ENCODE data around the gene CLBA1.

The CLBA1 gene

DNA sequence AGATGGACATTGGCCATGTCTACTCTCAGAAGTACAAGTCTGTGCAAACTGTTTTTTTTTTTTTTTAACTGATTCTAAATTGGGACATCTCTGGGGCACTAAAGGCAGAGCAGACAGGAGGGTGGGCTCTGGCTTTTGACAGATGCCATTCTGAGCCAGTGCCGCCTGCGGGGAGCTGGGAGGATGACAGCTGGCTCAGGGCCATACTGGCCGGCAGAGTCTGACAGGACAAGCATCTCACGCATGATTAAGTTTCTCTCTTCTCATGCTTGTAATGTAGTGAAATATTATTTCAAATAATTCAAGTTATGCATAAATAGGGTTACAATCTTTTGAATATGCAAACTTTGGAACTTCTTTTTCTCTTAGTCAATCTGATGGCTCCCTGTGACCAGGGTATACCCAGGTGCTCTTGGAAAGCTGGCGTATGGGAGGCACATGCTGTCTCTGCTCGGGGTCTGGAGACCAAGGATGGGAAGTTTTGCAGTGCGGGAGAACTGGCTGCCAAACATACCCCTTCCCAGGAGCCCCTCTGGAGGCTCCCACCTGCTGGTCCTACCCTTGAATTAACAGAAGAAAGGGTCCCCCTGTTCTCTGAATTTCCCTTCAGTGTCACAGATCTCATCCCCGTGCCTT, 27.7 kb downstream of the CLBA1 start:
- Histone ChIP-seq H2BK5ac (ENCODE audit: low read depth, low read length, poor library complexity, severe bottlenecking) (no peak overlapping the region), H2BK12ac (ENCODE audit: low read length in 2 of 2) (no peak overlapping the region), H3K9me3 (ENCODE audit: control insufficient read depth, low read length) (no peaks in the 10 kb centered on the region), H3K4me2 (ENCODE audit: low read length, poor library complexity, severe bottlenecking) (no peak overlapping the region), H2BK120ac (ENCODE audit: low read depth, low read length) (no peak overlapping the region), H3K9ac (ENCODE audit: low read length) (no peak overlapping the region), H2AK5ac (ENCODE audit: low read length, severe bottlenecking) (no peak overlapping the region), H4K91ac (ENCODE audit: low read length) (no peak overlapping the region), H3K4me3 (ENCODE audit: insufficient read depth in 1 of 2, low read depth in 1 of 2, low read length in 2 of 2) (no peak overlapping the region), H3K18ac (ENCODE audit: low read depth in 1 of 2, low read length in 2 of 2) (no peak overlapping the region), H3K23ac (ENCODE audit: low read length in 2 of 2) (no peak overlapping the region), H3K4me1 (ENCODE audit: control insufficient read depth, insufficient read depth, low read depth, low read length) (peaks cover 39% of the 10 kb centered on the region), H3K4ac (ENCODE audit: low read depth in 1 of 2, low read length in 2 of 2) (no peak overlapping the region), H3K27ac (ENCODE audit: low read length, poor library complexity, severe bottlenecking) (no peak overlapping the region), H3K79me1 (replicated peaks; ENCODE audit: low read length, poor library complexity, severe bottlenecking) (peaks cover 2% of the 10 kb centered on the region), H4K8ac (ENCODE audit: low read length) (no peak overlapping the region), H3K36me3 (ENCODE audit: control insufficient read depth in 1 of 2, insufficient read depth in 2 of 2, low read depth in 1 of 2, low read length in 2 of 2) (peaks cover 29 to 32% of the 10 kb centered on the region in 2 experiments), H3K27me3 (ENCODE audit: control insufficient read depth in 1 of 2, insufficient read depth in 1 of 2, low read length in 2 of 2) (no peaks in the 10 kb centered on the region), H2AFZ (ENCODE audit: low read depth, low read length) (no peak overlapping the region), H3K14ac (ENCODE audit: low read length in 2 of 2) (no peak overlapping the region), H2BK15ac (ENCODE audit: low read depth, poor library complexity, severe bottlenecking) (no peak overlapping the region)
- no peak for DNase-seq
- 77% methylated on average over 6 of the region's 8 CpGs for WGBS

DNA sequence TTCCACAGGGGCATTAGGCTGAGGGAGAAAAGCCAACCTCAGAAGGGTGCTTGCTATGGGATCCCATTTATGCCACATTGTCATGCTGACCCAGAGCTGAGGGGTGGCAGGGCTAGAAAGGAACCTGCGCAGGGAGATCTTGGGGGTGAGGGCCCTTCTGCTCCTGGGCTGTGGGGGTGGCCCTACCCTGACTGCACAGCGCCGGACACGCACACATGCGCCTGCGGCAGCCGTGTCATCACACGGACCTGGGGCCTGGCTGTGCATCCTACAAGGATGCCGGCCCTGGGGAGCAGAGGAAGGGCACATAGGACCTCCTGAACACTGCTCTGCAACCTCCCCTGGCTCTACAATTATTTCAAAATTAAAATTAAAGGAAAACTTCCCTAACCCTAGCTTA, 28.4 kb downstream of the CLBA1 start:
- WGBS: 85% methylated on average over 9 of the region's 9 CpGs
- Histone ChIP-seq H3K4me2 (ENCODE audit: low read length, poor library complexity, severe bottlenecking) (no peak overlapping the region), H3K27me3 (ENCODE audit: control insufficient read depth in 1 of 2, insufficient read depth in 1 of 2, low read length in 2 of 2) (no peaks in the 10 kb centered on the region)

DNA sequence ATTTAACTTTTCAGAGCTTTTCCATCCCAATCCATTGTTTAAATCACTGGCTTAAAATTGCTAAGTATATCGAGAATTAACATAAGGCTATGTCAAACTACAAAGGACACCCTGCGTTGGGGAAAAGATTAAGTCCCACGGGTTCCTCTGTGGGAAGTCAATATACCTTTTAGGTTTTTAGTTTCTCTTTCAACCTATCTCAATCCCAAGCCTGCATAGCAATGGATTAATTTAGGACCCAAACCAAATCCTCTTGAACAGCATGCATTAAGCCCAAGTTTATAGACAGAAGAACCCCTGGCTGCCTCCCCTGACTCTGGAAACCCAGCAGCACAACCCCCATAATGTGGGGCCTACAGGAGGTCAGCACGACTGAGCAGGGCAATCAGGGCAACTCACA, 29.0 kb downstream of the CLBA1 start:
- no peak overlapping the region for H3K27ac ChIP-seq (ENCODE audit: low read length, poor library complexity, severe bottlenecking)
- no peak overlapping the region for H3K4me3 ChIP-seq (ENCODE audit: insufficient read depth in 1 of 2, low read depth in 1 of 2, low read length in 2 of 2)
- no peak overlapping the region for H2AK5ac ChIP-seq (ENCODE audit: low read length, severe bottlenecking)
- peak overlapping the region in 1 of 2 experiments; percentile 51 for H3K4ac ChIP-seq (ENCODE audit: low read depth in 1 of 2, low read length in 2 of 2)
- H4K91ac ChIP-seq (ENCODE audit: low read length): no peak overlapping the region
- H3K14ac ChIP-seq (ENCODE audit: low read length in 2 of 2): no peak overlapping the region
- no peak overlapping the region for H3K18ac ChIP-seq (ENCODE audit: low read depth in 1 of 2, low read length in 2 of 2)
- 85% methylated on average over 4 of the region's 4 CpGs for WGBS
- H3K9ac ChIP-seq (ENCODE audit: low read length): peak overlapping the region; percentile 52
- no peak overlapping the region for H2AFZ ChIP-seq (ENCODE audit: low read depth, low read length)
- H2BK12ac ChIP-seq (ENCODE audit: low read length in 2 of 2): no peak overlapping the region
- peak overlapping the region; percentile 21 for H2BK15ac ChIP-seq (ENCODE audit: low read depth, poor library complexity, severe bottlenecking)
- no peaks in the 10 kb centered on the region for H3K9me3 ChIP-seq (ENCODE audit: control insufficient read depth, low read length)
- no peak overlapping the region for H3K4me2 ChIP-seq (ENCODE audit: low read length, poor library complexity, severe bottlenecking)
- no peak overlapping the region for H3K23ac ChIP-seq (ENCODE audit: low read length in 2 of 2)
- H2BK120ac ChIP-seq (ENCODE audit: low read depth, low read length): no peak overlapping the region
- DNase-seq: no peak
- H2BK5ac ChIP-seq (ENCODE audit: low read depth, low read length, poor library complexity, severe bottlenecking): no peak overlapping the region
- H3K79me1 ChIP-seq (replicated peaks; ENCODE audit: low read length, poor library complexity, severe bottlenecking): peaks cover 2% of the 10 kb centered on the region
- peaks cover 20 to 24% of the 10 kb centered on the region in 2 experiments for H3K36me3 ChIP-seq (ENCODE audit: control insufficient read depth in 1 of 2, insufficient read depth in 2 of 2, low read depth in 1 of 2, low read length in 2 of 2)
- no peaks in the 10 kb centered on the region for H3K27me3 ChIP-seq (ENCODE audit: control insufficient read depth in 1 of 2, insufficient read depth in 1 of 2, low read length in 2 of 2)
- H4K8ac ChIP-seq (ENCODE audit: low read length): peak overlapping the region; percentile 45
- peaks cover 47% of the 10 kb centered on the region for H3K4me1 ChIP-seq (ENCODE audit: control insufficient read depth, insufficient read depth, low read depth, low read length)

More for the DNA sequence above, 28.4 kb downstream of the CLBA1 start:
- no peak overlapping the region for H3K4ac ChIP-seq (ENCODE audit: low read depth in 1 of 2, low read length in 2 of 2)
- no peak overlapping the region for H3K27ac ChIP-seq (ENCODE audit: low read length, poor library complexity, severe bottlenecking)
- H4K91ac ChIP-seq (ENCODE audit: low read length): no peak overlapping the region
- H3K4me3 ChIP-seq (ENCODE audit: insufficient read depth in 1 of 2, low read depth in 1 of 2, low read length in 2 of 2): no peak overlapping the region
- no peak for DNase-seq
- H3K79me1 ChIP-seq (replicated peaks; ENCODE audit: low read length, poor library complexity, severe bottlenecking): peaks cover 2% of the 10 kb centered on the region
- H4K8ac ChIP-seq (ENCODE audit: low read length): peak overlapping the region; percentile 45
- H2BK120ac ChIP-seq (ENCODE audit: low read depth, low read length): no peak overlapping the region
- H3K9ac ChIP-seq (ENCODE audit: low read length): no peak overlapping the region
- H3K9me3 ChIP-seq (ENCODE audit: control insufficient read depth, low read length): no peaks in the 10 kb centered on the region
- H2BK15ac ChIP-seq (ENCODE audit: low read depth, poor library complexity, severe bottlenecking): no peak overlapping the region
- no peak overlapping the region for H2BK5ac ChIP-seq (ENCODE audit: low read depth, low read length, poor library complexity, severe bottlenecking)
- peak overlapping the region in 1 of 2 experiments; percentile 26 for H3K18ac ChIP-seq (ENCODE audit: low read depth in 1 of 2, low read length in 2 of 2)
- H2BK12ac ChIP-seq (ENCODE audit: low read length in 2 of 2): peak overlapping the region in 1 of 2 experiments; percentile 18
- H2AFZ ChIP-seq (ENCODE audit: low read depth, low read length): no peak overlapping the region
- H2AK5ac ChIP-seq (ENCODE audit: low read length, severe bottlenecking): no peak overlapping the region
- peaks cover 26 to 28% of the 10 kb centered on the region in 2 experiments for H3K36me3 ChIP-seq (ENCODE audit: control insufficient read depth in 1 of 2, insufficient read depth in 2 of 2, low read depth in 1 of 2, low read length in 2 of 2)
- H3K4me1 ChIP-seq (ENCODE audit: control insufficient read depth, insufficient read depth, low read depth, low read length): peaks cover 44% of the 10 kb centered on the region
- no peak overlapping the region for H3K23ac ChIP-seq (ENCODE audit: low read length in 2 of 2)
- no peak overlapping the region for H3K14ac ChIP-seq (ENCODE audit: low read length in 2 of 2)

DNA sequence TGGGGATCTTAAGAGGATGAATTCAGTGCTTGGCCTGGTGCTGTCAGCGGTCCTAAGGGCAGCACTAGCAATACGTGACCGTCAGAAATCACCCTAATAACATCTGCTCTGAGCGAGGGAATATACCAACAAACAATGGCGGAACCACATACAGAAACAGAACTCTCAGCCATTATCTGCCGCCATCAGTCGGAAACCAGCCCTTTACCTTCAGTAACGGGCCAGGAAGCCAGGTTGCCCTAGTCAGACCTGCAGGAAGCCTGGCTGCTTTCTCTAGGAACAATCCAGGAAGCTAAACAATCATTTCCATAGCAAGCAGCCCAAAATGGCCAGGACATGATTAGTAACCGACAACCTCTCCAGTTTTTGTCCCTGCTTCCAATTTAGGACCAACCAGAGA, 29.7 kb downstream of the CLBA1 start:
- H3K4me1 ChIP-seq (ENCODE audit: control insufficient read depth, insufficient read depth, low read depth, low read length): peaks cover 45% of the 10 kb centered on the region
- no peak overlapping the region for H2AFZ ChIP-seq (ENCODE audit: low read depth, low read length)
- no peak overlapping the region for H2BK120ac ChIP-seq (ENCODE audit: low read depth, low read length)
- H3K4me3 ChIP-seq (ENCODE audit: insufficient read depth in 1 of 2, low read depth in 1 of 2, low read length in 2 of 2): no peak overlapping the region
- H2AK5ac ChIP-seq (ENCODE audit: low read length, severe bottlenecking): no peak overlapping the region
- H3K9me3 ChIP-seq (ENCODE audit: control insufficient read depth, low read length): no peaks in the 10 kb centered on the region
- no peak overlapping the region for H3K4ac ChIP-seq (ENCODE audit: low read depth in 1 of 2, low read length in 2 of 2)
- H3K27me3 ChIP-seq (ENCODE audit: control insufficient read depth in 1 of 2, insufficient read depth in 1 of 2, low read length in 2 of 2): no peaks in the 10 kb centered on the region
- H4K91ac ChIP-seq (ENCODE audit: low read length): no peak overlapping the region
- peaks cover 14 to 18% of the 10 kb centered on the region in 2 experiments for H3K36me3 ChIP-seq (ENCODE audit: control insufficient read depth in 1 of 2, insufficient read depth in 2 of 2, low read depth in 1 of 2, low read length in 2 of 2)
- H3K4me2 ChIP-seq (ENCODE audit: low read length, poor library complexity, severe bottlenecking): no peak overlapping the region
- DNase-seq: no peak
- 76% methylated on average over 9 of the region's 9 CpGs for WGBS
- H3K23ac ChIP-seq (ENCODE audit: low read length in 2 of 2): no peak overlapping the region
- peak overlapping the region; percentile 21 for H2BK15ac ChIP-seq (ENCODE audit: low read depth, poor library complexity, severe bottlenecking)
- H3K79me1 ChIP-seq (replicated peaks; ENCODE audit: low read length, poor library complexity, severe bottlenecking): no peaks in the 10 kb centered on the region
- no peak overlapping the region for H3K14ac ChIP-seq (ENCODE audit: low read length in 2 of 2)
- no peak overlapping the region for H3K9ac ChIP-seq (ENCODE audit: low read length)
- no peak overlapping the region for H3K18ac ChIP-seq (ENCODE audit: low read depth in 1 of 2, low read length in 2 of 2)
- no peak overlapping the region for H2BK5ac ChIP-seq (ENCODE audit: low read depth, low read length, poor library complexity, severe bottlenecking)
- no peak overlapping the region for H2BK12ac ChIP-seq (ENCODE audit: low read length in 2 of 2)
- H4K8ac ChIP-seq (ENCODE audit: low read length): peak overlapping the region; percentile 3
- no peak overlapping the region for H3K27ac ChIP-seq (ENCODE audit: low read length, poor library complexity, severe bottlenecking)
